Mesothelial cell of epicardium (in vitro differentiated cells): Measurements from ENCODE around the gene ADD3. TPM values are rescaled to one million over a fixed set of nuclear protein-coding genes. Genes with fewer than 3 reads are reported as not detected.

Experiments
- DNase-seq, 2 experiments: peaks; one replicate each; pipeline ENCODE4 v3.0.0; 2021; ENCODE audit warnings: low spot score in 2 of 2; ENCODE audit not compliant: unreplicated experiment in 2 of 2
- H3K27ac Mint-ChIP-seq: 2 replicates; pipeline ENCODE4 v1.8.0; 2021; ENCODE audit warnings: mixed read lengths
- H3K27me3 Mint-ChIP-seq: 2 replicates; pipeline ENCODE4 v1.8.0; 2021; ENCODE audit warnings: low read depth, mixed read lengths
- H3K36me3 Mint-ChIP-seq: 2 replicates; pipeline ENCODE4 v1.8.0; 2021; ENCODE audit warnings: mixed read lengths
- H3K4me1 Mint-ChIP-seq: 2 replicates; pipeline ENCODE4 v1.8.0; 2021; ENCODE audit warnings: mixed read lengths
- H3K4me3 Mint-ChIP-seq: 2 replicates; pipeline ENCODE4 v1.8.0; 2021; ENCODE audit warnings: mild to moderate bottlenecking, moderate library complexity, mixed read lengths
- H3K9me3 Mint-ChIP-seq: 2 replicates; pipeline ENCODE4 v1.8.0; 2021; ENCODE audit warnings: mixed read lengths
- total RNA-seq: library from RNA; stranded (reverse); gene quantifications from 3 replicates; pipeline ENCODE4 v1.2.1, GENCODE V29; 2021
- TF ChIP-seq, protein P1 (sequence below): fragments of 200-600 bp; sonication (generic); IDR thresholded peaks from one replicate; pipeline ENCODE4 v1.5.0; 2021; ENCODE audit warnings: antibody characterized with exemption; ENCODE audit not compliant: unreplicated experiment

ADD3 gene
- total RNA-seq, 1 donor from 2014 or later, result 104 TPM

DNA sequence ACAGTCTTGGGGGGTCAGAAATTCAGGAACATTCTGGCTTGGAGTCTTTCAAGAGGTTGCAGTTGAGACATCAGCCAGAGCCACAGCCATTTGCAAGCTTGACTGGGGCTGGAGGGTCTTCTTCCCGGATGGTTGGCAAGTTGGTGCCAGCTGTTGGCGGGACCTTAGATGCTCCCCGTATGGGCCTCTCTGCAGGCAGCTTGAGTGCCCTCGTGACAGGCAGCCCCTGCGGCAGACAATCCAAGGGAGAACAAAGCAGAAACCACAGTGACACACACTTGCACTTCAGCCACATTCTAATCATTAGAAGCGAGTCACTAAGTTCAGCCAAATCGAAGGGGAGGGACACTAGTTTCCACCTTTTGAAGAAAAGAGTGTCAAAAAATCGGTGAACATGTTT is 140.2 kb downstream of the ADD3 start:
- no peak overlapping the region for H3K4me3 Mint-ChIP-seq
- H3K9me3 Mint-ChIP-seq, result no peaks in the 10 kb centered on the region
- H3K27me3 Mint-ChIP-seq, result peaks cover 2% of the 10 kb centered on the region
- H3K36me3 Mint-ChIP-seq, result no peaks in the 10 kb centered on the region
- no peak for DNase-seq
- TF ChIP-seq, protein P1, sequence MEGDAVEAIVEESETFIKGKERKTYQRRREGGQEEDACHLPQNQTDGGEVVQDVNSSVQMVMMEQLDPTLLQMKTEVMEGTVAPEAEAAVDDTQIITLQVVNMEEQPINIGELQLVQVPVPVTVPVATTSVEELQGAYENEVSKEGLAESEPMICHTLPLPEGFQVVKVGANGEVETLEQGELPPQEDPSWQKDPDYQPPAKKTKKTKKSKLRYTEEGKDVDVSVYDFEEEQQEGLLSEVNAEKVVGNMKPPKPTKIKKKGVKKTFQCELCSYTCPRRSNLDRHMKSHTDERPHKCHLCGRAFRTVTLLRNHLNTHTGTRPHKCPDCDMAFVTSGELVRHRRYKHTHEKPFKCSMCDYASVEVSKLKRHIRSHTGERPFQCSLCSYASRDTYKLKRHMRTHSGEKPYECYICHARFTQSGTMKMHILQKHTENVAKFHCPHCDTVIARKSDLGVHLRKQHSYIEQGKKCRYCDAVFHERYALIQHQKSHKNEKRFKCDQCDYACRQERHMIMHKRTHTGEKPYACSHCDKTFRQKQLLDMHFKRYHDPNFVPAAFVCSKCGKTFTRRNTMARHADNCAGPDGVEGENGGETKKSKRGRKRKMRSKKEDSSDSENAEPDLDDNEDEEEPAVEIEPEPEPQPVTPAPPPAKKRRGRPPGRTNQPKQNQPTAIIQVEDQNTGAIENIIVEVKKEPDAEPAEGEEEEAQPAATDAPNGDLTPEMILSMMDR, result no peak
- no peak overlapping the region for H3K27ac Mint-ChIP-seq
- H3K4me1 Mint-ChIP-seq, result peaks cover 25% of the 10 kb centered on the region

DNA sequence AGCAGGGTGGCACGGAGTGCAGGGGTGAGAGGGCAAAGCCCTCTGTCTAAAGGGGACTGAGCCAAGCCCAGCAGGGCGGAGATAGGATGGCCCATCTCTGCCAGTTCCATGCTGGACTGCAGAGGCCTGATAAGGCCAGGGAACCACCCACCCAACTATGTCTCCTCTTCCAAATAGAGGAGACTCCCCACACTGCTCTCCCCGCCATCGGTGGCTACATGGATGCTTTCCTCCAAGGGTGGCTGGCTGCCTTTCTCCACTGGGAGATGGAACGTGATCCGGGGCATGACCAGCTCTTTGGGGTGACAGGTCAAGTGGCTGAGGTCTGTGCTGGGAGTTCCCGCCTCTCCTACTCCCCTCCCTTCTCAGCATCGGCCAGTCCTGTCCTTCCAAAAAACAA is 141.5 kb downstream of the ADD3 start:
- no peaks in the 10 kb centered on the region for H3K36me3 Mint-ChIP-seq
- peaks cover 25% of the 10 kb centered on the region for H3K4me1 Mint-ChIP-seq
- no peak overlapping the region for H3K27ac Mint-ChIP-seq
- no peak overlapping the region for H3K4me3 Mint-ChIP-seq
- peaks cover 2% of the 10 kb centered on the region for H3K27me3 Mint-ChIP-seq
- H3K9me3 Mint-ChIP-seq, result no peaks in the 10 kb centered on the region
- no peak for DNase-seq
- TF ChIP-seq, protein P1, result no peak

- no peak overlapping the region for H3K27ac Mint-ChIP-seq
- no peak for DNase-seq
- peaks cover 2% of the 10 kb centered on the region for H3K27me3 Mint-ChIP-seq
- peaks cover 25% of the 10 kb centered on the region for H3K4me1 Mint-ChIP-seq
- no peaks in the 10 kb centered on the region for H3K9me3 Mint-ChIP-seq
- no peak overlapping the region for H3K4me3 Mint-ChIP-seq
- TF ChIP-seq, protein P1, result no peak
- no peaks in the 10 kb centered on the region for H3K36me3 Mint-ChIP-seq
These were observed 142.3 kb downstream of the ADD3 start for GRCh38 chr10:110150046-110150445.

- TF ChIP-seq, protein P1, result no peak
- H3K9me3 Mint-ChIP-seq, result no peaks in the 10 kb centered on the region
- no peak for DNase-seq
- H3K36me3 Mint-ChIP-seq, result no peaks in the 10 kb centered on the region
- H3K4me3 Mint-ChIP-seq, result no peak overlapping the region
- no peak overlapping the region for H3K27ac Mint-ChIP-seq
- peaks cover 2% of the 10 kb centered on the region for H3K27me3 Mint-ChIP-seq
- peaks cover 25% of the 10 kb centered on the region for H3K4me1 Mint-ChIP-seq
These were observed 143.2 kb downstream of the ADD3 start for GRCh38 chr10:110150981-110151380.

DNA sequence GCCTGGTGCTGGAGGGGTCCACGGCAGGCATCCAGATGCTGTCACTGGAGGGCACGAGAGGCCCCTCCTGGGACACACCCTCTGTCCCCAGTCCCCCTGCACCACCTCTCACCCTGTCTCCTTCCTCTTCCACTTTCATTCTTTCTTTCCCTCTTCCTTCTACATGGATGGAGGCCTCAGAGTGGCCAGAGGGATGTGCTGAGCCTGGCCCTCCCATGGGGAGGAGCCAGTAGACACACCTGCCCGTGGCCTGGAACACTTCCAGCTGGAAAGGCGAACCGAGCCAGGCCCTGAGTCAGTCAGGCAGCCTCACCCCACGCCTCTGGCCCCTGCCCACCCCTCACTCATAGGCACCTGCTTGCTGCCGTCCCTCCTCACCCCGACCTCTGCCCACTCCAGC is 143.7 kb downstream of the ADD3 start:
- no peak overlapping the region for H3K4me3 Mint-ChIP-seq
- TF ChIP-seq, protein P1, result no peak
- peaks cover 2% of the 10 kb centered on the region for H3K27me3 Mint-ChIP-seq
- H3K9me3 Mint-ChIP-seq, result no peaks in the 10 kb centered on the region
- H3K27ac Mint-ChIP-seq, result peak overlapping the region; percentile 69
- no peaks in the 10 kb centered on the region for H3K36me3 Mint-ChIP-seq
- no peak for DNase-seq
- peaks cover 25% of the 10 kb centered on the region for H3K4me1 Mint-ChIP-seq

DNA sequence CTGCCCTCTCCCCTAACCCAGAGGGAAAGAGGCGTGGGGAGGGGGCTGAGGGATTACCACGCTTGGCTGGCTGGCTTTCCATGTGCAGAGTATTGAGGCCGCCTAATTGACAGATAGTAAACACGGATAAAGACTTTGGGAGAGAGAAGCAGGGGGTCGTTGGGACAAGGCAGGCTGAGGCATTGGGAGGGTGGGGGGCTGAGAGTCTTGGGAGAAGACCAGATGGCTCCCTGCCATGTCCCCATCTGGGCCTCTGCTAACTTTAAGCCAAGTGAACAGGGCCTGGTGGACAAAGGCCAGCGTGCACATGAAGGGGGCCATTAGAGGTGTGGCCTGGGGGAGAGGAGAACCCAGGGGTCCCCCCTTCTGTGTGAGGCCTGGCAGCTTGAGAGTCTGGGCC is 144.2 kb downstream of the ADD3 start:
- TF ChIP-seq, protein P1, result no peak
- Mint-ChIP-seq H3K27me3 (peaks cover 2% of the 10 kb centered on the region), H3K4me3 (no peak overlapping the region), H3K9me3 (no peaks in the 10 kb centered on the region), H3K36me3 (no peaks in the 10 kb centered on the region), H3K4me1 (peaks cover 25% of the 10 kb centered on the region), H3K27ac (peak overlapping the region; percentile 69)
- DNase-seq, result no peak
